Small intestine (tissue), 7 donors: ENCODE results near the gene RRBP1. TPM values are rescaled to one million over a fixed set of nuclear protein-coding genes. Genes with fewer than 3 reads are reported as not detected.

Source experiments
- DNase-seq, 2 donors: peaks; one replicate each; pipeline versions ENCODE4 v3.0.0 to v3.0.0-alpha.2; 2013
- FAIRE-seq: peaks from 2 replicates; lab custom pipeline; 2012; peaks lifted over from hg19 to GRCh38; lab: Jason Lieb, UNC
- H3K27ac ChIP-seq, 3 donors: one replicate each; pipeline ENCODE4 v1.5.1; 2013; ENCODE audit warnings: low read length in 2 of 3, mild to moderate bottlenecking in 2 of 3, control low read depth in 1 of 3, inconsistent platforms in 1 of 3, low read depth in 1 of 3, moderate library complexity in 1 of 3
- H3K27me3 ChIP-seq, 3 donors: one replicate each; pipeline ENCODE4 v1.6.1; 2013; ENCODE audit warnings: low read length in 3 of 3, inconsistent platforms in 1 of 3; ENCODE audit not compliant: control insufficient read depth in 3 of 3, insufficient read depth in 3 of 3
- H3K36me3 ChIP-seq, 3 donors: one replicate each; pipeline ENCODE4 v1.6.1; 2013; ENCODE audit warnings: low read length in 3 of 3, inconsistent platforms in 1 of 3, low read depth in 1 of 3, mild to moderate bottlenecking in 1 of 3, moderate library complexity in 1 of 3; ENCODE audit not compliant: control insufficient read depth in 3 of 3, insufficient read depth in 2 of 3
- H3K4me1 ChIP-seq, 3 donors: one replicate each; pipeline ENCODE4 v1.6.1; 2013; ENCODE audit warnings: low read length in 2 of 3, inconsistent platforms in 1 of 3, low read depth in 1 of 3, mild to moderate bottlenecking in 1 of 3, moderate library complexity in 1 of 3; ENCODE audit not compliant: control insufficient read depth in 3 of 3, insufficient read depth in 2 of 3
- H3K4me3 ChIP-seq, 3 donors: one replicate each; pipeline ENCODE4 v1.5.1; 2013; ENCODE audit warnings: low read length in 3 of 3, control low read depth in 1 of 3, inconsistent platforms in 1 of 3, low read depth in 1 of 3, mild to moderate bottlenecking in 1 of 3, moderate library complexity in 1 of 3
- H3K9me3 ChIP-seq, 2 donors: one replicate each; pipeline ENCODE4 v1.6.1; 2013; ENCODE audit warnings: low read depth in 1 of 2, low read length in 1 of 2; ENCODE audit not compliant: control insufficient read depth in 2 of 2, insufficient read depth in 1 of 2
- WGBS, 3 donors: extraction: QIAGEN DNeasy Blood & Tissue Kit; methylation state at CpG; one replicate each; pipeline ENCODE4 v1.1.7; 2013; 5-methylcytosine and 5-hydroxymethylcytosine counted together
- polyA plus RNA-seq, 4 donors: library from polyadenylated mRNA; stranded (reverse) in 3 of 4; unstranded in 1 of 4; fragments of 200-250 nt in 3 of 4; fragments of 120-200 nt in 1 of 4; gene quantifications; one replicate each; pipeline versions ENCODE4 v1.2.1 to v1.2.3, GENCODE V29; 2013
- donor health status: healthy with polysubstance abuse.
- donor health status: control.
- donor health status: control.
- donor health status: Bipolar disorder and iron deficiency.
- donor health status: healthy.

Gene RRBP1
- polyA plus RNA-seq, 4 donors: 45.2 to 232 (median 112) TPM

GRCh38 chr20:17611540-17612286 is 70.3 kb downstream of the RRBP1 start:
- WGBS, 3 donors: 46 to 73% (median 67%) methylated on average over 22 to 26 of the region's 26 CpGs
- Histone ChIP-seq H3K36me3 (peaks cover 3 to 73% (median 8%) of the 10 kb centered on the region in 3 donors), H3K9me3 (no peaks in the 10 kb centered on the region), H3K27ac (peak overlapping the region; percentile 29 to 69 (median 69)), H3K27me3 (no peaks in the 10 kb centered on the region), H3K4me3 (no peak overlapping the region), H3K4me1 (peaks cover 0 to 41% (median 2%) of the 10 kb centered on the region in 3 donors)
- DNase-seq (peak; percentile 28 to 56), FAIRE-seq (no peak)

GRCh38 chr20:17611290-17611539 is 70.8 kb downstream of the RRBP1 start:
- WGBS, 3 donors: 52 to 60% (median 58%) methylated on average over 4 to 6 of the region's 6 CpGs
- no peak for FAIRE-seq
- Histone ChIP-seq H3K4me3 (no peak overlapping the region), H3K4me1 (peaks cover 0 to 41% (median 2%) of the 10 kb centered on the region in 3 donors), H3K36me3 (peaks cover 2 to 68% (median 4%) of the 10 kb centered on the region in 3 donors), H3K9me3 (no peaks in the 10 kb centered on the region), H3K27me3 (no peaks in the 10 kb centered on the region), H3K27ac (peak overlapping the region in 2 of 3 donors; percentile 24 to 69)
- DNase-seq: peak in 1 of 2 donors; percentile 48

GRCh38 chr20:17610566-17611289 is 71.3 kb downstream of the RRBP1 start:
- peaks cover 0 to 41% (median 2%) of the 10 kb centered on the region in 3 donors for H3K4me1 ChIP-seq
- FAIRE-seq (no peak), DNase-seq (peak in 1 of 2 donors; percentile 69)
- no peaks in the 10 kb centered on the region for H3K9me3 ChIP-seq
- H3K4me3 ChIP-seq: no peak overlapping the region
- peak overlapping the region in 2 of 3 donors; percentile 24 to 69 for H3K27ac ChIP-seq
- H3K27me3 ChIP-seq: no peaks in the 10 kb centered on the region
- WGBS, 3 donors: 38 to 54% (median 40%) methylated on average over 19 of the region's 19 CpGs
- peaks cover 2 to 64% (median 2%) of the 10 kb centered on the region in 3 donors for H3K36me3 ChIP-seq

GRCh38 chr20:17609811-17610377 is 72.1 kb downstream of the RRBP1 start:
- no peak overlapping the region for H3K4me3 ChIP-seq
- FAIRE-seq: no peak
- no peak for DNase-seq
- H3K27me3 ChIP-seq: no peaks in the 10 kb centered on the region
- WGBS, 3 donors: 70 to 86% (median 81%) methylated on average over 8 of the region's 8 CpGs
- peaks cover 0 to 36% (median 2%) of the 10 kb centered on the region in 3 donors for H3K4me1 ChIP-seq
- no peaks in the 10 kb centered on the region for H3K9me3 ChIP-seq
- H3K27ac ChIP-seq: peak overlapping the region in 2 of 3 donors; percentile 24 to 69
- H3K36me3 ChIP-seq: peaks cover 0 to 60% (median 0%) of the 10 kb centered on the region in 3 donors

- H3K36me3 ChIP-seq: peaks cover 0 to 50% (median 0%) of the 10 kb centered on the region in 3 donors
- H3K27me3 ChIP-seq: no peaks in the 10 kb centered on the region
- no peak for DNase-seq
- peaks cover 0 to 30% (median 2%) of the 10 kb centered on the region in 3 donors for H3K4me1 ChIP-seq
- H3K9me3 ChIP-seq: no peaks in the 10 kb centered on the region
- H3K27ac ChIP-seq: no peak overlapping the region
- no peak overlapping the region for H3K4me3 ChIP-seq
- WGBS, 3 donors: 88 to 94% (median 92%) methylated on average over 3 of the region's 3 CpGs
- FAIRE-seq: no peak
Measured at GRCh38 chr20:17608701-17609497, 73.1 kb downstream of the RRBP1 start.

- WGBS, 3 donors: 74 to 82% (median 76%) methylated on average over 2 of the region's 2 CpGs
- no peaks in the 10 kb centered on the region for H3K9me3 ChIP-seq
- H3K4me1 ChIP-seq: peaks cover 0 to 18% (median 1%) of the 10 kb centered on the region in 3 donors
- H3K27ac ChIP-seq: no peak overlapping the region
- no peak overlapping the region for H3K4me3 ChIP-seq
- peaks cover 0 to 29% (median 0%) of the 10 kb centered on the region in 3 donors for H3K36me3 ChIP-seq
- H3K27me3 ChIP-seq: no peaks in the 10 kb centered on the region
- DNase-seq: no peak
- no peak for FAIRE-seq
Measured at GRCh38 chr20:17606001-17606400, 76.0 kb downstream of the RRBP1 start.

GRCh38 chr20:17605131-17605660 is 76.8 kb downstream of the RRBP1 start:
- peak in 1 of 2 donors; percentile 45 for DNase-seq
- no peak overlapping the region for H3K4me3 ChIP-seq
- peaks cover 0 to 18% (median 0%) of the 10 kb centered on the region in 3 donors for H3K4me1 ChIP-seq
- WGBS, 3 donors: 46 to 66% (median 55%) methylated on average over 5 of the region's 5 CpGs
- no peaks in the 10 kb centered on the region for H3K9me3 ChIP-seq
- H3K27ac ChIP-seq: peak overlapping the region in 1 of 3 donors; percentile 7
- no peaks in the 10 kb centered on the region for H3K27me3 ChIP-seq
- FAIRE-seq: no peak
- peaks cover 0 to 24% (median 0%) of the 10 kb centered on the region in 3 donors for H3K36me3 ChIP-seq
